ENCODE results near the gene ENTR1.

The ENTR1 gene

DNA sequence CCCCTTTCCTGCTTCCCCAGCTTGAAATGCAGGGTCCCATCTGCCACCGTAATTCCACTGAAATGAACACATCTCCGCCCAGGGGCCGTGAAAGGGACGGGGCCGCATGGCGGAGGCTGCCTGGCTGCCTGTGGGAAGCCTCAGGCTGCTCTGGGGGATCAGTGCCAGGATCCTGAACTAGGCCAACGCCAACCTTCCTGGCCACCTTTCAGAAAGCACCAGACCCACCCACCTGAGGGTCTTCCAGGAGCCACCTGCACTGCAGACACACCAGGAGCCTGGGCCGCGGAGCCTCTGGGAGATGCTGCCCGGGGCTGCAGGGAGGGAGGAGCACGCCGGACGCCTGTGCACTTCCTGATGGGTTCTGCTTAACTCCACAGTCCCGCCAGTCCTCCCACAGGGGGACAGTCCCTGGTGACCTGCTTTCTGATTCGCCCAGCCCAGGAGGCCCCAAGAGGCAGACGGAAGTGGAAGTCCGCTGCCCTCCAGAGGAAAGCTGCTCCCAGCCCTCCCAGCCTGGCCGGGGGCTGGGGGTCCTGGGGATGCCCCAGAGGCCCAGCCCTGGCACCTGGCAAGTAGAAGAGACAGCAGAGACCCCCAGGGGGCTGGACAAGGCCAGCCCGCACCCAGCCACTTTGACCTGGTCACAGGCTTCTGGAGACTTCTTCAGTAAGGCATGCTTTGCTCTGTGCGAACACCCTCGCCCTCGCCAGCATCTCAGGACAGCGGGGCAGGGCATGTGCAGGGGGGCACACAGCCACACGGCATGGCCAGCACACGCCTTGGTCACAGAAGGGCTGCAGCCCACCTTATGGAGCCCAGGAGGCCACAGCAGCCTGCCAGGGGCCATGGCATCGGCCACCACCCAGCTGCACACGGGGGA is 36.9 kb downstream of the ENTR1 start, which contains the start of gene CARD9:
CARD9 (minus strand) TSS at position 370 of the 883 bp plus-strand sequence. CDS start 1,591 bp downstream, outside the sequence.
- DNase-seq = no peak

DNA sequence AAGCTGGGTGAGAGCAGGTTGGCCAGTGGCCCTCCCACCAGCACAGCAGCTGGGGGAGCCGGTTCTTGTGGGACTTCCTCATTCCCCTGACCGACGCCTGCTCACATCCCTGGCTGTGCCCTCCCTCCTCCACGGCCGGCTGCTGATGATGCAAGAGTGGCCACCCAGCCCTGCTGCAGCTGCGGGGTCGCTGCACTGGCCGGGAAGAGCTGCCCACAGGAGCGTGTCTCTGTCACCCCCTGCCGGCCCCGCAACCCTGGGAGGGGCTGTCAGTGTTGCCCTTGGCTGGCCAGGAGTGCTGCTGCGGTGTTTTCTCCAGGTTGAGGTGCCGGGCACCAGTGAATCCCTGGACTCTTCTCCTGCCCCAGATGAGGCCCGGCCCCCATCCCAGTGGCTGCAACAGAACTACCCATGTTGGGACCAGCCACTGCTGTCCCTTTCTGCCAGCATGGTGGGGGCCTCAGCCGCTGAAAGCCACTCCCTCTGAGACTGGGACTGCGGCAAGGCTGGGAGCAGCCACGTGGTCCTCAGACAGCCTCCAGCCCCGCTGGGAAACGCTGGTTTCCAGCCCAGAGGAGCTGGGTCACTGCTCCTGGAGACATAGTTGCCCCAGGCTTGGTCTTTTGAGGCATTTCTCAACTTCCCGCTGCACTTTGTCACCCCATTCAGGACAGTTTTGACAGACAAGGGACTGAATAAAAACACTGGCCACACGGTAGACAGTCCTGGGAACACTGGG is 37.7 kb downstream of the ENTR1 start:
- no peak for DNase-seq

DNA sequence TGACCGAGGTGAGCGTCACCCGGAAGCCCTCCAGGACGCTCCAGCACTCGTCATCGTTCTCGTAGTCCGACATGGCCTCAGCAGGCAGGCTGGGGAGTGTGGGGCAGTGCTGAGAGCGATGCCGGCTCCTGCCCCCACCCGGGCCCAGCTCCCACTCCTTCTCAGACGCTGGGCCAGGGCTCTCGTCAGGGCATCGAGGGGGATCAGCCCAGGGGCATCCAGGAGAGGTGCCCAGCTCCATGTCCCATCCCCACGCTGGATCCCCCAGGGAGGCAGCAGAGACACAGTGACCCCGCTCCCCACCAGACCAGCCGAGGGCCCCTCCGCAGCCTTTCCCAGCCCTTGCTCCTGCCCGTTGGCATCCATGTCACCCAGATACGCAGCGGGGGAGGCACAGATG is 38.4 kb downstream of the ENTR1 start:
- no peak for DNase-seq

DNA sequence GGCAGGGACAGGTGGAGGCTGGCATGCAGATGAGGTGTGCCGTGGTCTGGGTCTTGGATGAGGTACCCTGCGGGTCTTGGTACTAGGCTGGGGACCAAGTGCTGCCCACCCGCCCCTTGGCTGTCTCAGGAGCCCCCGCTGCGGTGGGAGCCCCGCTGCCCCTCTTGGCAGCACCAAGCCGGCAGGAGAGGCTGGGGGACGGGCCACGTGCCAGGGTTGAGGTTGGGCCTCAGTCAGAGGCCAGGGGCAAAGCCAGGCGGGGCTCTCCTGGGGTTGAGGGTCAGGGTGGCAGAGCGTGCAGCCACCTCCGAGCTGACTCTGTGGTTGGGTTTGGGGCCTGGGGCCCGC is 38.9 kb downstream of the ENTR1 start:
- no peak for DNase-seq

DNA sequence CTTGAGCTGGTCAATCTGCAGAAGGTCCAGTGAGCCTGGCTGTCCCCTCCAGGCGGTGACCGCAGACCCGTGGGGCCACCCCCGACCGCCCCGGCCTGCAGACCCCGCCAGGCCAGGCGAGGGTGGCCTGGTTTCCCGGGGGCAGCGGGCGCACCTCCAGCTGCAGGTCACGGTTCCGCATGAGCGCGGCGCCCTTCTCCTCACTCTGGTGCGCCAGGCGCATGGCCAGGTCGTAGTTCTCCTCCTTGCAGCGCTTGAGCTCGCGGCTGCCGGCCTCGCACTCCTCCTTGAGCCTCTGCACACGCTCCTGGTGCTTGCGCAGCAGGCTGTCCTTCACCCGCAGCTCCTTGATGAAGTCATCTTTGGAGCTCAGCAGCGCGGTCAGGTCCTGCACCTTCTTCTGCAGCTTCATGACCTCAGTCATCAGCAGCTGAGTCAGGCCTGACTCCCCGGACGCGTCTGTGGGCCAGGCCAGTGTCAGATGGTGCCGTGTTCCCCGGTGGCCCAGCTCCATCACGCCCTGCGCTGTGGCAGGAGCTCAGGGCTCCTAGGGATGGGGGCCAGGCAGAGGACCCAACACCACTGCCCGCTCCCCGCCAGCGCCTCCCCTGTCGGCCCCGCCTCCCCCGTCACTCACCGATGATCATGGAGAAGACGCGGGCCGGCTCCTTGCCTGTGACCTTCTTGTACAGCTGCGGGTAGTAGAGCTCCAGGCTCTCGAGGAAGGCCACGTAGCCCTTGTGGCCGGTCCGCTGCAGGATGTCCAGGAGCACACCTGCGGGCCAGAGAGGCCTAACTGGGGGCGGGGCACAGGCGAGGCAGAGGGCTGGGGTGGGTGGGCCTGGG is 39.5 kb downstream of the ENTR1 start:
- DNase-seq = no peak

DNA sequence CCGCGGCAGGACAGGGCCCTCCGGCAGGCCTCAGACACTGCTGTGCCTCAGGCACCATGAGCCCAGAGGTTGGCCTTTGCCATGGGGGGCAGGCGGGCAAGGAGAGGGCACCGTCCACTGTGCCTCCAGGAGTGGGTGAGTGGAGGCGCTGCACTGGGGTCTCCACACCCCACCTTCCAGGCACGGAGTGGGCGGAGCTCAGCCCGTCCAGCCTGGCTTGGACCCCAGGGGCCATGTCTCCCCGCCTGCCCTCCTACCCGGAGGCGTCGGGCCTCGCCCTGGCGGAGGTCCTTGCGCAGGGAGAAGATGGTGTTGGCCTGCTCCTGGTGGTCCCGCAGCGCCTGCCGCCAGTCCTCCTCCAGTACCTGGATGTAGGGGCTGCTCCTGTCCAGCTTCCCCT is 40.4 kb downstream of the ENTR1 start:
- no peak for DNase-seq

DNA sequence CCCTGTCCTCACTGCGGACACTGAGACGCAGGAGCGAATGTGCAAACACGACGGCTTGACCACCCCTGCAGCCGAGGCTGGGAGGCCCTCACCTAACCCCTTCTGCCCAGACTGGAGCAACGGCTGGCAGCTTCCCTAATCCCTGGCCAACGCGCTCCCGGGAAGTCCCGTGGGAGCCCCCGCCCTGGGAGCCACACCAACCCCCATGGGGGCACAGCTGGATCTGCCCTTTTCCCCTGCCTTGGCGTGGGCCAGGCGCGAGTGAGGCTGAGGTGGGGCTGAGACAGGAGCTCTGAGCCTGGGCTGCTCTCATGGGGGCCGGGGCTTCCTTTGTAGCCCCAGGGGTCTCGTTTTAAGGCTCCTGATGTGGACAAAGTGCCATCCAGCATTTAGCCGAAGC is 42.2 kb downstream of the ENTR1 start:
- no peak for DNase-seq

DNA sequence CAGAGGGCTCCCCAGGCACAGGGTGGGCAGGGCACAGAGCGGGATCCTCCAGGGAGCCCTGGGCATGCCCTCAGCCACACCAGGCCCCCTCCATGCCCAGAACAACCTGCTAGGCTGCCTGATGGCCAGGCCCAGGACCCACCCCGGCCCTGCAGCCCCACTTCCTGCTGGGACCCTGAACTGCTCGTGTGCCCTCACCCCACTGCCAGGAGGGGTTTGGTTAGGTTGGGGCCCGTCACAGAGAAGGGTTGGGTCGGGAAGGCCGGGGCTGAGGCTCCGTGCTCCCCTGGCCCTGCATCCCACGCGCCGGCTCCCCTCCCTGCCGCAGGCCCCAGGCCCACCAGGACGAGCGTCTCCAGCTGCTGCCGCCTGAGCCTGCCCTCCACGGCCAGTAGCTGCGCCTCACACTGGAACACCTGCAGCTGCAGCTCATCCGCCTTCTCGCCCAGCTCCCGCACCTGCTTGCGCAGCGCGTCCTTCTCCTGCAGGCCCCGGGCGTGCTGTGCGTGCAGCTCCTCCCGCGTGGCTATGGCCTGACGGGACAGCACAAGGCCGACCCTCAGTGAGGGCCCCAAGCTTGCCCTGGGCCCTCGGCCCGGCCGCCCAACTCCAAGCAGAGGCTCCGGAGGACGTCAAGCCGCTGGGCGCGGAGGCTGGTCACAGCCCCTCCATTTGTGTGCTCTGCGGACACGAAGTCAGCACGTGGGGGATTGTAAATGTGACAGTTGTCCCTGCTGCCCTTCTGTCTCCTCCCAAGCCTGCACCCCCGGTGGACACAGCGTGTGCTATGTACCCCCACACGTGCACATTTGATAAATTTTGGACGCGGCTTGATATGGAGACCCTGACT is 42.9 kb downstream of the ENTR1 start:
- DNase-seq = no peak

DNA sequence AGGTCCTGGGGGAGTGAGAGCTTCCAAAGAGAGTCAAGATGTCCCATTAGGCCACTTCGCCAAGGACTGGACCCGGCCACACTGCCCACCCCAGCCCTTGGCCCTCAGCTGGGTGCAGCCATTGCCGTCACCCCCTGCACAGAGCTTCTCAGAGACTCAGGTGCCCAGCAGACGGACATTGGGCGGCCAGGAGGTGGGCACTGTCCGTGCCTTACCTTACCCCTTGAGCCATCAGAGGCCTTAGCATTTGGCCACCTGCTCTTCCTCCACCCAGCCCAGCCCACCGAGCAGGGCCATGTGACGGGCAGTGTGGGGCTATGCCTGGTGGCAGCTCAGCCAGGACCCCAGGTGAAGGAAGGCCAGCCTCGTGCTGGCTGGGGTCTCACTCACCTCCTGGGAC is 43.6 kb downstream of the ENTR1 start:
- DNase-seq = no peak

DNA sequence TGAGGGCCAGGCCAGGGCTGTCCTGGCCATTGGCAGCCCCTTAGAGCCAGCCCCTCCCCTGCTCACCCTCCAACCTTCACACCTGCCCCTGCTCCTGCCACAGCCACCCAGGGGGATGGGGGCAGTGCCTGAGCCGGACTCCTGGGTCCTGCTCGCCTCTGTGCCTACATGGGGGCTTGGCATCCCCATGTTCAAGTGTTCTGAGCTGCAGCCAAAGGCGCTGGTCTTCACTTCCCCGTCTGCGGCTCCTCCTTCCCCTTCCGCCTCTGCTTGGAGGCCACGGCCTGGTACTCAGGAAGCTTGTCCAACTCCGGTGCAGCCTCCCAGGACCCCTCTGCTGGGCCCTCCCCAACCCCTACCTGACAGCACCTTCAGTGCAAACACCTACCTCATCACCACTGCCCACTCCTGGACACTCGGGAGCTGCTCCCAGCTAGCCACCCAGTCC is 44.6 kb downstream of the ENTR1 start:
- no peak for DNase-seq

DNA sequence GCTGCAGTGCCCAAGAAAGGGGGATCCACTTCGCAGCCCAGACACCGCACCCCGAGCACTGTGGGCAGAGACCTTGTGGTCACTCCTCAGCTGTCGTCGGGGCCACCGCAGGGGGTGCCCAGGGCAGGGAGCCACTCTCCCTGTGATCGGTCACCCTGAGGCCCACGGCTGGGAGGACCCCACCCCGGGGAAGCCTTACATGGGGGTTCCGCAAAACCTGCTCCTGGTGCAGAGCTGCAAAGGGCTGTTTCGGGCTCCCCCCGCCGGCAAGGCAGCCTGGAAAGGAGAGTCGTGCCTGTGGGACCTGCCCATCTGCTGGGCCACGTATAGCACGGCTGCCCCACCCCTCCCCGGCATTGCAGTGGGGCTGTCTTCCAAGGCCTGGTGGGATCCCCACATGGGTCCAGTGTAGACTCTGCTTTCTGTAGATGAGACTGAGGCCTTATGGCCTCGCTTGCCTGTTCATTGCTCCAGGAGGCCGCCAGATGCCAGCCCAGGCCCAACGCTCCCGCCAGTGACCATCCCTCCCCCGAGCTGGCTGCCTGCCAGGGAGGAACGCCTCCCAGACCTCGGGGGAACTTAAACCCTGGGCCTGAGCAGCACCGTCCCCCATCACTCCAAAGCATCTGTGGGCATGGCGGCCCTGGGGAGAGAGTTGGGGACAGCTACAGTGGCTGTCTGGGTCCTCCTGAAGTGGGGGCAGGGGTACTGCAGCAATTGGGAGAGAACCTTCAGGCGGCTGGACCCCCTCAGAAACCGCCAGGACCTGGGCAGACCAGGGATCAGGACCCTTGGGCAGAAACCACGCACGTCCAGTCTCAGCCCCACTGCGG is 45.3 kb downstream of the ENTR1 start:
- no peak for DNase-seq

DNA sequence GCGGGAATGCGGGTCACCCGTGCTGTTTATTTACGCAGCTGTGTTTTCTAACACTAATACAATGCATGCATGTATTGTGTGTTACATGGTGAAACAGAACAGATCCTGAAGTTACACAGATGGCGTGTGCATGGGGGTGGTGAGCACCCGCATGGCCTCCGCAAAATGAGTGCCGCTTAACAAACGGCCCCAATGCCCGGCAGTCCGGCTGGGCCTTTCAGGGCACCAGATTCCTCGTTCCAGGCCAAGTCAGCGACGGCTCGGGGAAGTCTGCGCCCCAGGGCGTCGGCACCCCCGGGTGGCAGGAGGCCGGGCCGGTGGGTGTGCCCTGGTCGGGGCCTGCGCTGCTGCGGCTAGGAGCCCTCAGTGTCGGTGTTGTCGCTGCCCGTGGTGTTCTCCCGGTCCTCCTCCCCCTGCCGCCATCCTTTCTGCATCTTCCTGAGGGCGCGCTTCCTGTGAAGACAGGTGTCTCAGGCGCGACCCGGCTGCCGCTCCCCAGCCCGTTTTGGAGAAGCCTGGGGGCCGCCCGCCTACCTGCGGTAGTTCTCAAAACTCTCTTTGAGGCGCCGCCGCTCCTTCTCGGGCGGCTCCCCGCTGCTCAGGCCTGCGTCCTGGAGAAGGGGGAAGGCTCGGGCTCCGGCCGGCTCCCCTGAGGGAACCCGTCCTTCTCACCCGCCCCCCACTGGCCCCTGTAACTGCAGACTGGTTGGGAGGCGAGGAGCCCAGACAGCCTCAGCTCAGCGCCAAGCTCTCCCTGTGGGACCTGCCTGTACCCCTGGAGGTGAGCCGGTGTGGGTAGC is 46.3 kb downstream of the ENTR1 start:
- DNase-seq = no peak

DNA sequence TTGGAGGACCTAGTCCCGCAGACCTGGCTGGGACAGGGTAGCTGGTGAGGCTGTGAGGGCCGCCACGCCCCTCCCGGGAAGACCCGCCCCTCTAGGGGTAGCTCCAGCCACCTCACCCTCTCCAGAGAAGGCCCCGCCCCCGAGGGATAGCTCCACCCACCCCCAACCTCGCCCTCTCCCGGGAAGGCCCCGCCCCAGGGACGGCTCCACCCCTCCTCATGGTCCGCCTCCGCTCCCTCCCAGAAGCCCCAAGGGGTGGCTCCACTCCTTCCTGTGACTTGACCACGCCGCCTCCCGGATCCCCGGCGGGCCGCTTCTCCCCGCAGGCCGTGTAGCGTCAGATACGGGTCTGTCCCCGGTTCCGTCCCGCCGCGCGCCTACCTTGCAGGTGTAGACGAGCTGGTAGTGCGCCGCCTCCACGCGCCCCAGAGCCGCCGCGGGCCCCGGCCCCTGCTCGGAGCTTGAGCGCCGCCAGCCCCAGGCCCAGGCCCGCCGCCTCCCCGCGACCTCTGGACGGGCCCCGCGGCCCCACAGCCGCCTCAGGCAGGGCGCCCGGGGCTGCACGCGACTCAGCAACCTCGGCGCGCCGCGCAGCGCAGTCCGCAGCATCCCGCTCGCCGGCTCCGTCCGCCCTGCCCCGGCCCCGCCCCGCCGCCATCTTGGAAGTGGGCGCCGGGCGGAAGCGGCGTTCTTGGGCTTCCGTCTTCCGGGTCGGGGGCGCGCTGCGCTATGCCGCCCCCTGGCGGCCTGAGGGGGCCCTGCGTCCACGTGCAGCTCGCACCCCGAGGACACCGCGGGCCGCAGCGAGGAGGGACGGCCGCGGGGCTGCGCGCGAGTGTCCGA is 47.1 kb downstream of the ENTR1 start, which contains the start of gene DNLZ:
DNLZ (minus strand) TSS at position 639 of the 843 bp plus-strand sequence; CDS start at position 609, 30 bp downstream.
- peak; percentile 85 to 91 (median 88) for DNase-seq

DNA sequence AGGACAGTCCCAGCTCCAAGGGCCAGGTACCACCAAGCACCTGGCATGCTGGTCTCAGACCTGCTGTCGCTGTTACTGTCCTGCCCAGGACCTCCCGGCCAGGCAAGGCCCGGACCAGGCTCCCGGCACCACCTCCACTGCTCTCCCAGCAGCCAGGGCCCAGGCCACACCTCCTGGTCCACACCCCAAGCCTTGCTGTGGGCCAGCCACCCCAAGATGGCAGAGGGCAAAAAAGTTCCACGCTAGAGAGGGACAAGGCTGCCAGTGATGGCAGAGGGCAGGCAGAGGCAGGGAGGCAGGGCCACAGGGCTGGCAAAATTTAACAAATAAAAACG is 48.0 kb downstream of the ENTR1 start:
- no peak for DNase-seq

DNA sequence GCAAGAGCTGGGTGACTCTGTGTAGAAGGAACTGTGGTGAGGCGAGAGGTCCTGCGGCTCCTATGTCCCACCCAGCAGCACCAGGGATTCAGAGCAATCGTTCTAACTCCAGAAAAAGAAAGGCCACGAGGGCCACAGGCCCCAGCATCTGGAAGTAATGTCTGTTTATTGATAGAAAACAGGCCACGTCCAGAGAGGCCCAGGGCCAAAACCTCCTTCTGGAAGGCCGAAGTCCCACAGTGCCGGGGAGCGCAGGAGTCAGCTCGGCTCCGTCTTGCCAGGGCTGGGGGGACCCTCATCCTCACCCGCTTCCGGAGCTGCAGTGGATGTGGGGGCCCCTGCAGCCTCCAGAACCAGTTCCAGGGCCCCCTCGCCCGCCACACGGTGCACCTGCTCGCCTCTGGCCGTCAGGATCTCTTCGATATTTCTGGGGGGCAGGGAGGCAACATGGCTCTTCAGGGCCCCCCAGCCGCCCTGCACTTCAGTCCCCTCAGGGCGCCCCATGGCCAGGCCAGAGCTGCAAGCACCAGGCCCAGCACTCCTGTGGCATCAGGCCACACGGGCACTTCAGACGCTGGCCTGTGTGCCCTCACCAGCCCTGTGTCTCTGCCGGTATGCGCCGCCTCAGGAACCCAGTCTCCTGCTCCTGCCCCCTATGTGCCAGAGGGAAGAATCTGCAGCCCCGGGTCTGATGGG is 48.5 kb downstream of the ENTR1 start:
- DNase-seq = no peak

DNA sequence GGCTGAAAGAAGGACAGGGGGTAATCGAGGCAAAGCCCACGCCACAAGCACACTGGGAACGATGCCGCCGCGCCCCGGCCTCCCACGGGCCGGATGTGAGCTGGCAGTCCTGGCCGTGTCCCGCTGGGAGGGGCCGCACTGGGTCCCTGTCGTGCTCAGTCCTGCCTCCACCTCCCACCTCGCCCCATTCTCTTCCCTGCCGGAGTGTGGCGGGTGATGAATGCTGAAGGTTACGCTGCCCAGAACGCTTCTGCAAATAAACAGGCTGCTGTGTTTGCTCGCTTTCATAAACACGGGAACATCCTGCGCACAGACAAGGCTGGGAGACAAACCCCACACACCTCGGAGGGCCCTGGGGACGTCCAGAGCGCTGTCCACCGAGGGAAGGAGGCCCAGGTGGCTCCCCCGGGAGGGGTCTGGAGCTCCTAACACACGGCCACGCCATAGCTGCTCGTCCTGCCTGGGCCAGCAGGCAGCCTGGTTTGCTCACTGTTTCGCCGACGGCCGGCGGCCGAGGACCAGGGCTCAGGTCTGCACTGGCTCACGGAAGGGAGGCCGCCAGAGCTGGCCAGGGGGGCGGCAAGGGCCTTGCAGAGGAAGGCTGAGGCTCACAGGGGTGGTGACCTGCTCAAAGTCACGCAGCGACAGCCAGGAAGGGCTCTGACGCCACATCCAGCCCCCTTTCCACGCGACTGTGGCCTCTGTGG is 49.2 kb downstream of the ENTR1 start:
- DNase-seq = no peak

DNA sequence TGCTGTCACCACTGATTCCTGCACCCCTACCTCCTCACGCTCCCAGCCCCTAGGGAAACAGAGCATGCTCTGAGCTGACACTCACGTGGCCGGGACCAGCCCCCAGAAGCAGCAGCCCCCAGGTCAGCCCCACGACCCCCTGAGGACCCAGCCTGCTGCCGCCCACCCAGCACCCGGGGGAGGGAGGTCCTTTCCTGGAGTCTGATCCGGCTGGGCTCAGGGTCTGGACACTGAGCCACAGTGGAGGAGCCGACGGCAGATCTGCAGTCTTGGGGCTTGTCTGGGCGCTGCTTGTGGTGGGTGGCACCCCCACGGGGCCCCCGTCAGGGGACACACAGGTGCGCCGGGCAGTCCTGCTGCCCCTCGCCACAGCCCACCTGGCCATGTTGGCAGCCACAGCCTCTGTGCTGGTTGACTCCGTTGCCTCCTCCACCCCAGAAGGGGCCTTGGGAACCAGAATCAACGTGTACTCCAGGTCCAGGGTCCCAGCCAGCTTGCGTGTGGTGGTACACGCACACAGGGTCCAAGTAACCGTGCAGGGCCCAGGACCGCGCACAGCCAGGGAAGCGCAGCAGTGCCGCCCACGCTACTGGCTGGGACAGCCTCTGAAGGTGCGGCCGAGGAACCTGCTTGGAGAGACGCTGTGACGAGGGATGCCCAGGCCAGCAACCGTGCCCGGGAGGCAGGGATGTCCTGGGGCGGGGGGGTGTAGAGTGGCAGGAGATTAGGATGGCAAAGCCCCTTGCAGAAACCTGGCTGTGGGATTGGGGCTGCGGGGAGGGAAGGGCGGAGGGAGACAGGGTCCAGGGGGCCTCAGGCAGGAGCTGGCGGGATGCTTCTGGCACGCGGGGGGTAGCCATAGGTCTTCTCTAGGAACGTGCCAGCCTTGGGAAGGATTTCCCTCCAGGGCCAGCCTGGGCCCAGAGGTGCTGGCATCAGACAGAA is 50.4 kb downstream of the ENTR1 start:
- no peak for DNase-seq

All from activated naive CD4-positive, alpha-beta T cell (primary cell).